Measurements from ENCODE around the gene UIMC1.
A peak's percentile ranks its signal among the peaks of the same experiment; 100 is the strongest.

GRCh38 chr5:177022386-177023302 is 16.1 kb upstream of the UIMC1 start, which contains the start of gene ZNF346:
- TF ChIP-seq GATA2 (CRISPR knock-in tag; IDR thresholded peaks at IDR 0.05): no peak
- no peak for TF ChIP-seq FOXJ3 (CRISPR knock-in tag; IDR thresholded peaks at IDR 0.05)
- peak; percentile 55 for TF ChIP-seq CTCF (IDR thresholded peaks at IDR 0.05)
- no peak for TF ChIP-seq RFX5 (IDR thresholded peaks at IDR 0.05; ENCODE audit: low read length)
- no peak for TF ChIP-seq NFIC (IDR thresholded peaks at IDR 0.05; ENCODE audit: borderline replicate concordance)
- TF ChIP-seq EZH2phosphoT487 (IDR thresholded peaks at IDR 0.05; ENCODE audit: borderline replicate concordance, low read depth): no peak
- no peak for TF ChIP-seq RXRA (IDR thresholded peaks at IDR 0.05; ENCODE audit: borderline replicate concordance, low read depth)
- TF ChIP-seq CHD2 (IDR thresholded peaks at IDR 0.05; ENCODE audit: low read length, partially characterized antibody): peak; percentile 100
